HuH-7 (cell line): ENCODE measurements around the gene KCNIP4.

Source experiments
- DNase-seq: peaks from one replicate; pipeline ENCODE4 v3.0.0; 2011; ENCODE audit warnings: low spot score

KCNIP4 gene

GRCh38 chr4:21757248-21757647 is 191.3 kb downstream of the KCNIP4 start:
- no peak for DNase-seq

- DNase-seq = no peak
Observed at GRCh38 chr4:21753084-21753760, 195.3 kb downstream of the KCNIP4 start.

DNA sequence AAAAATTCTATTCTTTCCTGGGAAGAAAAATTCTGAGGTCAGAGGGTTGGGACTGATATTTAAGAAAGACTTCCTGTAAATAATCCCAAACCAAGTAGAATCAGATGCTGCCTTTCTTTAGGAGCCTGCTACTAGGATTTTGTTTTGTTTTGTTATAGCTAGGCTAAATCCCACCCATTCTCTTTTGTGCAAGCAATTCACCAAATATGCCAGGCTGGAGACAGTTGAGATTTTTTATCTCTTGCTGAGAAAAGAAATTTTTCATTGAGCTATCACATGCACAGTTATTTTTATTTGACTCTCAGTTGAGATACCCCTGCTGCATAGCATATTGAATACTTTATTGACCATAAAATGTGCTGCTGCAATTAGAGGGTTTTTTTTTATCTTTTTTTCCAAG is 196.0 kb downstream of the KCNIP4 start:
- no peak for DNase-seq

DNA sequence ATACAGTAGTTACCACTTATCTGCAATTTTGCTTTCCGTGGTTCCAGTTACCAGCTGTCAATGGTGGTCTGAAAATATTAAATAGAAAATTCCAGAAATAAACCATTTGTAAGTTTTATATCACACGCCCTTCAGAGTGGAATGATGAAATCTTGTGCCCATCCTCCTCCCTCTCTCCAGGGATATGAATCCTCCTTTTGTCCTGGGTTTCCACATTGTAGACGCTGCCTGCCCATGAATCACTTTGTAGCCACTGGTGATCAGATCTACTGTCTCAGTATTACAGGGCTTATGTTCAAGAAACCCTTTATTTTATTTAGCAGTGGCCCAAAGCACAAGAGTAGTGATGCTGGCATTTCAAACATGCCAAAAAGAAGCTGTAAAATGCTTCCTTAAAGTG is 198.6 kb downstream of the KCNIP4 start:
- no peak for DNase-seq

GRCh38 chr4:21749412-21749811 is 199.2 kb downstream of the KCNIP4 start:
- DNase-seq = no peak

DNA sequence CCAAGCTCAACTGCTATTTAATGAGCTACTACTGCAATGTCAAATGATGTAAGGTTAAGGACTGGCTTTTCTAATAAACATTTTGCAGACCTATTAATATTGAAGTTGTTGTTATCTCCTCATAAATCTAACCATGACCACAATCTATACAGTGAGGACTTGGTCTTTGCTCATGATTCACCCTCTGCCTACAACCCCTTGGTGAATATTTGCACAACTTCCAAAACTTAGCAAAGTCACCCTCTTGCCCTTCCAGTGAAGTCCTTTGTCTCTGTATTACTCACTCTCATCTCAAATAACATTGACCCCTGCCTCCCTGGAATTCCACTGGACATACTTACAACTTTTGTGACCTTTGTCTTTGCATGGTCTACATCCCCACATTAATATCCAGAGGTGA is 204.5 kb downstream of the KCNIP4 start:
- DNase-seq = no peak

- DNase-seq = no peak
Observed at GRCh38 chr4:21742326-21742725, 206.2 kb downstream of the KCNIP4 start.

- DNase-seq = no peak
Observed at GRCh38 chr4:21738821-21739220, 209.8 kb downstream of the KCNIP4 start.

DNA sequence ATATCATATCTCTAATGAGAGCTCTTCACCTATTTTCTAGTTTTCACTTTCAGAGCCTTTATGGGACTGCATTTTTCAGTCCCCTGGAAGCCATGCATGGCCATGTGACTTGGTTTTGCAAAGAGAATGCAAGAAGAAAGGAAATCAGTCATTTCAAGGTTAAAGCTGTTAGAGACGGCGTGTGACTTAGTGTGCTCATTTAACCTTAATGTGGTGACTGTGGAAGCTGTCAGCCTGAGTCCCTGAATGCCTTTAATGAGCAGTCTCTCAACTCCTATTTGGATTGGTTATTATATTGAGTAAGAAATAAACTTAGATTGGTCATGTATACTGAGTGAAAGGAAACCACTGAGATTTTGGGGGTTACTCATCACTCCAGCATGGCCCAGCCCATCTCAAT is 212.7 kb downstream of the KCNIP4 start:
- no peak for DNase-seq

DNA sequence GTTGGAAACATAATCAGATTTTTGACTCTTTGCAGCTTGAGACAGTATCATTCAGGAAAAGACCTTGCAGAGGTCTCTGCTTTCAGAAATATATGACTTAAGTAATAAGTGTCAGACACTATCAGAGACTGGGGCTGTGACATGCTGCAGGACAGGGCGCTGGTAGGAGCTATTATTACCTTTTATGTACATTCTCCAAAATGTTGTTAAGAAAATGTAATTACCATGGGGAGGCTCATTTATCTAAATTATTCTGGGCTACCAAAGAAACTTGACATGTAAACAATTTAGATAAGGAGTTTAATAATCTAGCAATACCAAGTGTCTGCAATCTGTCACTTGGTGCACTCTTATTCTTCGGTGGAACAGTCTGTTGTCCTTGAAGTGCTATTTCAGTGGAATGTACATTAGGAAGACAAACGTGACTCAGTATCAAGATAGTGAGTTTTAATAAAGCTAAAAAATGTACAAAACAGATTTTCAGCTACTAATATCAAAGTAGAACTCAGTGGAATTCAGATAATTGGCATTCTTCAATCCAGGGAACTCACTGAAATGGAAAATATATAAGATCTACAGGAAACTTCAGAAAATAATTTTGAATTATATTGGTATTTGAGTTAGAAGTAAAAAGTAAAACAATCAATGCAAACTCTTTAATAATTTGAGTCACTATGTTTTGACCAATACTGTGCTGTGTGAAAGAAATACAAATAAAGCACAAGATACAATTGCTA is 214.5 kb downstream of the KCNIP4 start:
- DNase-seq = no peak

DNA sequence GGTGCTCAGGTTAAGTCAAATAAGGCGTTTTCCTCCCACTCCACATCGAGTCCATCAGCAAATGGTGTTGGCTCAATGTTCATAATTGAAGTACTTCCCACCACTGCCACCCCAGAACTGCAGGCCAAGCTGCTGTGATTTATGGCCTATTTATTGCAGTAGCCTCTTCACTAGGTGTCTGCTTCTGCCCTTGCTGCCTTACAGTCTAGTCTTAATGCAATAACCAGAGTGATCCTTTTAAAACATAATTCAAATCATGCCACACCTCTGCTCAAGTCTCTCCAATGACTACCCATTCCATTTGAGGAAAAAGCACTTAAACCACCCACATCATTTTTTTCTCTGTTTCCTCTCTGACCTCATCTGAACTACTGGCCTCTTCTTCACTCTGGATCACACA is 220.3 kb downstream of the KCNIP4 start:
- no peak for DNase-seq

- no peak for DNase-seq
Observed at GRCh38 chr4:21726255-21726815, 222.2 kb downstream of the KCNIP4 start.

- no peak for DNase-seq
Observed at GRCh38 chr4:21722157-21722839, 226.3 kb downstream of the KCNIP4 start.

- DNase-seq = no peak
Observed at GRCh38 chr4:21716531-21716930, 232.0 kb downstream of the KCNIP4 start.

DNA sequence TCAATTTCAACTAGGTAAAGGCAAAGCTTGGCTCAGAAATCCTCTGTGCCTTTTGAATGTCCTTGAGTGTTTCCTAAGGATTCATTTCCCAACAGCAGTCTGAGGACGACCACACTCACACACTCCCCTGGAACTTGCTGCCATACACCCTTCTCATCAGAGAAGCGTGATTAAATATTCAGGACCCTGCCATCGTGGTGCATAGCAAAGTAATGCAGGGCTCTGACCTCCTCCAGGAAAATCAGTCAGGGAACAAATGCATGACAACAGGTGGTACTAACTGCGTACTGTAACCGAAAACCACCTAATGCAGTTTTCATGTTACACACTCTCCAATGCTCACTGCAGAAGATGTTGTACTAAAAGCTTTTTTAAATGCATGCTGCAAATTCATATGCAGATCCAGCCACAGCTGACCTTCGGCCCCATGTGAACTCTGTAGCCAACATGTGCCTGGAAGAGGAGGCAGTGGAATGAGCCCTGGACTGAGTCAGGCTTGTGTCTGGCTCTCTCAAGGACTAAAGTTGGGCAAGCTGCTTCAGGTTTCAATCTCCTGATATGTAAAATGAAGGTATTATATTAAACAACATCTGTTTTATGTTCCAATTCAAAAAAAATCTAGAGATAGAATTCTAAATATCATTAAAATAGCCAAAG is 238.3 kb downstream of the KCNIP4 start:
- no peak for DNase-seq

DNA sequence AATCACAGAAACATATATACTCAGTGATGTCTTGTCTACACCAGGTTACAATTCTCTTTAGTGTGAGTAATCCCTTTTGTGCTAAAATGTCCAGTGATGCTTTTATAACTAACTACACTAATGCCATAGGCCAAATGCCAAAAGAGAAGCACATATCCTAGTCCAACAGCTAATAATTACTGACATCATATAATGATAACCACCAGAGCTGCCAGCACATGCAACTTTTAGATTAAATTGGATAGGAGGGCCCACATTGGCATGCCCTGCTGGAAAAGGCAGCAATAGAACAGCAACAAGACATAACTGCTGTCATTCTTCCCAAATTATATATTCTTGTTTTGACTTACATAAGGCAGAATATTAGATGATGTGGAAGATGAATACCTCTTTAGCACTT is 238.8 kb downstream of the KCNIP4 start:
- DNase-seq = no peak

- no peak for DNase-seq
Observed at GRCh38 chr4:21709031-21709430, 239.5 kb downstream of the KCNIP4 start.

DNA sequence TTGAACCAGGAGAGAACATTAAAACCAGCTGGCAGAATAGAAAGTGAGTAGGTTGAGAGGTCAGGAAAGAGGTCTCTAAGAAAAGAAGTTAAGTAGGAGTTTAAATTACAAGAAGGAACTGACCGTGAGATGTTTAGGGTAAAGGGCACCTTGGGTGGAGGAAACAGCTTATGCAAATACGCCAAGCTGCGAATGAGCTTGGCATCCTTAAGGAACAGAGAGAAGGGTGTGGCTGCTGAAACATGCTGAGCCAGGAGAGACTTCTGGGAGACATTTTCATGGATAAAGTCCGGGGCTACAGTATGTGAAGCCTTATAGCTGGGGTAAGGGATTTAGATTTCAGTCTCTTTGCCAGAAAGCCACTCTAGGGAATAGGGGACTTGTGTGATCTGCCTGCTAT is 249.1 kb downstream of the KCNIP4 start:
- DNase-seq = no peak

DNA sequence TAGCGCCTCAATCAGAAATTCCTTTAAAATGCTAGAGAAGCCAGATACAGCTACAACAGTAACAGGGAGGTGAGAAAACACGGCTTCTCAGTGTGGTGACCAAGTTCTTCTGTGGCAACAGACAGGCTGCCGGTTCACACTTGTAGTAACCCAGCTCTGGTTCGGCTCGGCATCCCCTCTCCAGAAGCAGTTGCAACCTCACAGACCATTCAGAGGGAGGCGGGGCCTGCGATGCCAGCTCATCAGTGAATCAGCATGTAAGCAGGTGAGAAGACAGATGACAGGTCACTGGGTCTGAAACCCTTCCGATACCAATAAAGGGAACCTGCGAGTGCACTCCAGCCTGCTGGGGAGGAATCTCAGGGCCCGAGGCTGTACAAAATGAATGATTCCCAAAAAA is 251.0 kb downstream of the KCNIP4 start:
- DNase-seq = no peak

DNA sequence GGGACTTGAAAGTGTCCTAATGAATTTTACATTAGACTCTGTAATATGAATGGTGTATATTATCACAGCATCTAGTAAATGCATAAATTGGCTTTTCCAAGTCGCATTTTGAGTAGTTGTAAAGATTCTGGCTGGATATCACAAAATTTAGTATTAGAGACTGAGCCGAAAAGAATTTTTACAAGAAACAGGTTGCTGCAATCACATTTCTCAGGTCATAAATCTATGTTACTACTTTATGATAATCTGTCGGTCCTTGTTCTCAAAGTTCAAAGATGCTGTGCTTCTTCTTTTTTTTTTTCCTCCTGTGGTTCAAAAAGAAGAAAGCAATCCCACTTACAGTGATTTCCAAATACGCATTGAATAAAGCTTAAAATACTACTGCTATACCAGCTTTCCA is 253.4 kb downstream of the KCNIP4 start:
- DNase-seq = no peak

GRCh38 chr4:21692241-21692640 is 256.3 kb downstream of the KCNIP4 start:
- no peak for DNase-seq

DNA sequence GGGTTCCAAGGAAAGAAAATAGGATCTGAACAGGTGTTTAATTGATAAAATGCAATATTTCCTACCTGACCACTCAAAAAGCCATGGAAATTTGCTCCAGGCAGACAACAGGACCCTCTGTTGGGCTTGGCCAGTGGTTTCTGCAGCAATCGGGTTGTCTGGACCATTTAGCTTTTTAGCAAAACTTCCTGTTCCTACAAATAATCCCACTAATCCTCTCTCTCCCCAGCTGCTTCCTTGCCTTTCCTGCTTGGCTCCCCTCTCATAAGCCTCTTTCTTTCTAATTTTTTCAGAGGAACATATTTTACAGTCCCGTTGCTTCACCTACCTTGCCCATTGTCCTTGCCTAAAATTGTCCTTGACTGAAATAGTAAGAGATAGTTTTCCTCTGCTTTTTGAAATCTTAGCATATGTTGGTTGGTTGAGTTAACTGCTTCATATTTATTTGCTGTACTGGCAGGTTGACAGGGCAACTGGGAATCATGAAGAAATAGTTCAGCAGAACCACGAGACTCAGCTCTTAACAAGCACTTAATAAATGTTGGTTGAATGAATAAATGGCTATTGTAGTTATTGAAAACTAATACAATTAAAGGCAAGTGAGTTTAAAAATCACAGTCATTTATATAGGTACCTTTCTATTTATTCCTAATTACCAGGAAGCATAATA is 259.8 kb downstream of the KCNIP4 start:
- no peak for DNase-seq
